CD8-positive, alpha-beta memory T cell (primary cell): ENCODE measurements around the gene MDGA2. TPM values are rescaled to one million over a fixed set of nuclear protein-coding genes. Genes with fewer than 3 reads are reported as not detected.

Experiments used
- CTCF ChIA-PET: fragments of 350-600 bp; sonication (Branson Sonifier 250); formaldehyde crosslinking; loops from one replicate; lab custom pipeline; 2021; ENCODE audit warnings: antibody characterized with exemption; lab: Charles Lee
- POLR2A ChIA-PET: fragments of 350-600 bp; sonication (Branson Sonifier 250); formaldehyde crosslinking; loops from one replicate; lab custom pipeline; 2021; ENCODE audit warnings: antibody characterized with exemption; lab: Charles Lee
- DNase-seq, 5 donors: peaks; one replicate each; pipeline versions ENCODE4 v3.0.0 to v3.0.0-alpha.2; 2020 to 2022; ENCODE audit warnings: mixed read lengths in 1 of 5
- H3K27ac ChIP-seq: one replicate; pipeline ENCODE4 v1.7.0; 2013; ENCODE audit warnings: low read depth, mild to moderate bottlenecking, low read length, moderate library complexity
- H3K27me3 ChIP-seq: 2 replicates; pipeline ENCODE4 v1.7.0; 2013; ENCODE audit warnings: low read length, mild to moderate bottlenecking; ENCODE audit not compliant: insufficient read depth, poor library complexity, severe bottlenecking
- H3K36me3 ChIP-seq: 2 replicates; pipeline ENCODE4 v1.7.0; 2013; ENCODE audit warnings: mild to moderate bottlenecking, low read length, moderate library complexity; ENCODE audit not compliant: insufficient read depth
- H3K4me1 ChIP-seq: 2 replicates; pipeline ENCODE4 v1.7.0; 2013; ENCODE audit warnings: mild to moderate bottlenecking, low read length, moderate library complexity; ENCODE audit not compliant: insufficient read depth
- H3K4me3 ChIP-seq: 2 replicates; pipeline ENCODE4 v1.7.0; 2013; ENCODE audit warnings: mild to moderate bottlenecking, low read length
- H3K9me3 ChIP-seq: 2 replicates; pipeline ENCODE4 v1.7.0; 2013; ENCODE audit warnings: mild to moderate bottlenecking, low read length
- H3K27ac Mint-ChIP-seq, 8 donors: one replicate each; pipeline ENCODE4 v1.8.0; 2020 to 2021; ENCODE audit warnings: mixed read lengths in 8 of 8, mild to moderate bottlenecking in 6 of 8, inconsistent platforms in 3 of 8, moderate library complexity in 3 of 8
- H3K27me3 Mint-ChIP-seq, 2 donors: one replicate each; pipeline ENCODE4 v1.8.0; 2020 to 2021; ENCODE audit warnings: mixed read lengths in 2 of 2, mild to moderate bottlenecking in 1 of 2, moderate library complexity in 1 of 2
- H3K36me3 Mint-ChIP-seq, 3 donors: one replicate each; pipeline ENCODE4 v1.8.0; 2020 to 2021; ENCODE audit warnings: mixed read lengths in 3 of 3, inconsistent platforms in 1 of 3, mild to moderate bottlenecking in 1 of 3
- H3K4me1 Mint-ChIP-seq, 3 donors: one replicate each; pipeline ENCODE4 v1.8.0; 2020 to 2021; ENCODE audit warnings: mixed read lengths in 3 of 3, inconsistent platforms in 1 of 3, mild to moderate bottlenecking in 1 of 3
- H3K4me3 Mint-ChIP-seq, 7 donors: one replicate each; pipeline ENCODE4 v1.8.0; 2020 to 2021; ENCODE audit warnings: mixed read lengths in 7 of 7, mild to moderate bottlenecking in 6 of 7, moderate library complexity in 4 of 7, inconsistent platforms in 2 of 7
- H3K9me3 Mint-ChIP-seq, 5 donors: one replicate each; pipeline ENCODE4 v1.8.0; 2020 to 2022; ENCODE audit warnings: mixed read lengths in 5 of 5, mild to moderate bottlenecking in 3 of 5, moderate library complexity in 2 of 5, inconsistent platforms in 1 of 5
- polyA plus RNA-seq: library from polyadenylated mRNA; unstranded; fragments of 300-500 nt; fragmentation: Illumina TruSeq; gene quantifications from one replicate; pipeline ENCODE4 v1.2.3, GENCODE V29; 2021
- total RNA-seq, 2 experiments: library from RNA; stranded (reverse); gene quantifications; one replicate each; pipeline ENCODE4 v1.2.3, GENCODE V29; 2021

Gene MDGA2
- total and polyA plus RNA-seq, 3 experiments from 2014 or later: not detected

- POLR2A ChIA-PET: no interaction called here
- no peak for DNase-seq
- peaks cover 6 to 21% (median 12%) of the 10 kb centered on the region in 5 donors for H3K9me3 Mint-ChIP-seq
Measured at GRCh38 chr14:47596232-47596631, 79.2 kb downstream of the MDGA2 start.

GRCh38 chr14:47595552-47595951, 79.9 kb downstream of the MDGA2 start:
- Histone ChIP-seq H3K9me3 (no peaks in the 10 kb centered on the region), H3K4me1 (no peaks in the 10 kb centered on the region), H3K27ac (no peak overlapping the region), H3K4me3 (no peak overlapping the region), H3K36me3 (no peaks in the 10 kb centered on the region), H3K27me3 (no peaks in the 10 kb centered on the region)
- peaks cover 5 to 24% (median 12%) of the 10 kb centered on the region in 5 donors for H3K9me3 Mint-ChIP-seq
- POLR2A ChIA-PET: no interaction called here
- H3K4me1 Mint-ChIP-seq: no peaks in the 10 kb centered on the region
- CTCF ChIA-PET: no interaction called here
- no peaks in the 10 kb centered on the region for H3K36me3 Mint-ChIP-seq
- DNase-seq: no peak
- no peaks in the 10 kb centered on the region for H3K27me3 Mint-ChIP-seq
- no peak overlapping the region for H3K4me3 Mint-ChIP-seq
- H3K27ac Mint-ChIP-seq: no peak overlapping the region

More at GRCh38 chr14:47596232-47596631, 79.2 kb downstream of the MDGA2 start:
- Mint-ChIP-seq H3K27ac (no peak overlapping the region), H3K4me3 (no peak overlapping the region), H3K4me1 (no peaks in the 10 kb centered on the region), H3K36me3 (no peaks in the 10 kb centered on the region), H3K27me3 (no peaks in the 10 kb centered on the region)
- no peaks in the 10 kb centered on the region for H3K36me3 ChIP-seq
- H3K4me1 ChIP-seq: no peaks in the 10 kb centered on the region
- H3K9me3 ChIP-seq: no peaks in the 10 kb centered on the region
- no peak overlapping the region for H3K27ac ChIP-seq
- H3K27me3 ChIP-seq: no peaks in the 10 kb centered on the region
- CTCF ChIA-PET: no interaction called here
- no peak overlapping the region for H3K4me3 ChIP-seq

GRCh38 chr14:47590767-47591495, 84.5 kb downstream of the MDGA2 start:
- no peak overlapping the region for H3K27ac Mint-ChIP-seq
- no peaks in the 10 kb centered on the region for H3K27me3 Mint-ChIP-seq
- Histone ChIP-seq H3K36me3 (no peaks in the 10 kb centered on the region), H3K4me3 (no peak overlapping the region), H3K27me3 (no peaks in the 10 kb centered on the region), H3K9me3 (no peaks in the 10 kb centered on the region), H3K4me1 (no peaks in the 10 kb centered on the region), H3K27ac (no peak overlapping the region)
- H3K4me3 Mint-ChIP-seq: no peak overlapping the region
- ChIA-PET CTCF (no interaction called here), POLR2A (no interaction called here)
- DNase-seq: no peak
- H3K9me3 Mint-ChIP-seq: peaks cover 12 to 17% (median 16%) of the 10 kb centered on the region in 5 donors
- H3K4me1 Mint-ChIP-seq: no peaks in the 10 kb centered on the region
- no peaks in the 10 kb centered on the region for H3K36me3 Mint-ChIP-seq

- Histone ChIP-seq H3K27ac (no peak overlapping the region), H3K9me3 (no peaks in the 10 kb centered on the region), H3K4me1 (no peaks in the 10 kb centered on the region), H3K36me3 (no peaks in the 10 kb centered on the region), H3K4me3 (no peak overlapping the region), H3K27me3 (no peaks in the 10 kb centered on the region)
- ChIA-PET CTCF (no interaction called here), POLR2A (no interaction called here)
- H3K27me3 Mint-ChIP-seq: no peaks in the 10 kb centered on the region
- H3K4me1 Mint-ChIP-seq: no peaks in the 10 kb centered on the region
- H3K36me3 Mint-ChIP-seq: no peaks in the 10 kb centered on the region
- no peak for DNase-seq
- no peak overlapping the region for H3K4me3 Mint-ChIP-seq
- peaks cover 4 to 12% (median 8%) of the 10 kb centered on the region in 5 donors for H3K9me3 Mint-ChIP-seq
- no peak overlapping the region for H3K27ac Mint-ChIP-seq
Measured at GRCh38 chr14:47585447-47585846, 90.0 kb downstream of the MDGA2 start.

DNA sequence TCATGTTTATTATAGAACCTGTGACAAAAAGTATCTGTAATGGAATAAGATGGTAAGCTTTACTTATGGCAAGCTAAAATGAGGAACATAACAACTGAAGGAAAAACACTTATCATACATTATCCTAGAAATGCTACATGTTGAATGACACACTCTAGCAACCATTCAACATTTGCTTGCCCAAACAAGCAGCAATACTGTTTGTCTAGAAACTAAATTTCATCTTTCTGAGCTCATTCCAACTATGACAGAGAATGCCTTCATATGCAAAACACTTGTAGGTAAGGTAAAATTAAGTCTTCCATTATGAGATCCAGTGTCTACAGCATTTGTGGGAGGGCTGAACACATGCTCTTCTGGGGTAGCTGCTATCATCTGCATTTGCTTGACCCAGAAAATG, 108.1 kb downstream of the MDGA2 start:
- H3K36me3 ChIP-seq: no peaks in the 10 kb centered on the region
- ChIA-PET POLR2A (no interaction called here), CTCF (no interaction called here)
- no peak overlapping the region for H3K4me3 ChIP-seq
- Mint-ChIP-seq H3K36me3 (no peaks in the 10 kb centered on the region), H3K4me1 (no peaks in the 10 kb centered on the region), H3K27me3 (no peaks in the 10 kb centered on the region), H3K4me3 (no peak overlapping the region), H3K9me3 (peaks cover 4 to 31% (median 20%) of the 10 kb centered on the region in 5 donors), H3K27ac (no peak overlapping the region)
- no peaks in the 10 kb centered on the region for H3K27me3 ChIP-seq
- no peak for DNase-seq
- H3K4me1 ChIP-seq: no peaks in the 10 kb centered on the region
- H3K27ac ChIP-seq: no peak overlapping the region
- no peaks in the 10 kb centered on the region for H3K9me3 ChIP-seq

- Histone ChIP-seq H3K27me3 (no peaks in the 10 kb centered on the region), H3K4me1 (no peaks in the 10 kb centered on the region), H3K9me3 (no peaks in the 10 kb centered on the region), H3K4me3 (no peak overlapping the region), H3K36me3 (no peaks in the 10 kb centered on the region), H3K27ac (no peak overlapping the region)
- Mint-ChIP-seq H3K9me3 (peaks cover 8 to 27% (median 14%) of the 10 kb centered on the region in 5 donors), H3K27me3 (peaks cover 0 to 2% of the 10 kb centered on the region in 2 donors), H3K4me3 (no peak overlapping the region), H3K27ac (no peak overlapping the region), H3K4me1 (no peaks in the 10 kb centered on the region), H3K36me3 (no peaks in the 10 kb centered on the region)
- ChIA-PET CTCF (no interaction called here), POLR2A (no interaction called here)
- no peak for DNase-seq
Measured at GRCh38 chr14:47557894-47558293, 117.5 kb downstream of the MDGA2 start.

- DNase-seq: no peak
- ChIA-PET CTCF (no interaction called here), POLR2A (no interaction called here)
- H3K27me3 ChIP-seq: no peaks in the 10 kb centered on the region
- no peaks in the 10 kb centered on the region for H3K4me1 Mint-ChIP-seq
- H3K36me3 ChIP-seq: no peaks in the 10 kb centered on the region
- H3K4me3 Mint-ChIP-seq: no peak overlapping the region
- H3K27ac Mint-ChIP-seq: no peak overlapping the region
- H3K27ac ChIP-seq: no peak overlapping the region
- H3K4me1 ChIP-seq: no peaks in the 10 kb centered on the region
- H3K4me3 ChIP-seq: no peak overlapping the region
- no peaks in the 10 kb centered on the region for H3K36me3 Mint-ChIP-seq
- H3K27me3 Mint-ChIP-seq: peaks cover 0 to 2% of the 10 kb centered on the region in 2 donors
- no peaks in the 10 kb centered on the region for H3K9me3 ChIP-seq
- peaks cover under 1 to 13% (median 6%) of the 10 kb centered on the region in 5 donors for H3K9me3 Mint-ChIP-seq
Measured at GRCh38 chr14:47555333-47555732, 120.1 kb downstream of the MDGA2 start.

GRCh38 chr14:47549886-47550285, 125.5 kb downstream of the MDGA2 start:
- DNase-seq: no peak
- H3K4me3 Mint-ChIP-seq: no peak overlapping the region
- Histone ChIP-seq H3K4me1 (no peaks in the 10 kb centered on the region), H3K36me3 (no peaks in the 10 kb centered on the region), H3K9me3 (no peaks in the 10 kb centered on the region), H3K27ac (no peak overlapping the region), H3K4me3 (no peak overlapping the region), H3K27me3 (no peaks in the 10 kb centered on the region)
- no peaks in the 10 kb centered on the region for H3K4me1 Mint-ChIP-seq
- ChIA-PET POLR2A (no interaction called here), CTCF (no interaction called here)
- H3K27ac Mint-ChIP-seq: no peak overlapping the region
- H3K36me3 Mint-ChIP-seq: no peaks in the 10 kb centered on the region
- H3K9me3 Mint-ChIP-seq: peaks cover 4 to 13% (median 9%) of the 10 kb centered on the region in 5 donors
- no peaks in the 10 kb centered on the region for H3K27me3 Mint-ChIP-seq
